Measurements from ENCODE around the gene CETP. TPM values are rescaled to one million over a fixed set of nuclear protein-coding genes. Genes with fewer than 3 reads are reported as not detected.
A peak's percentile ranks its signal among the peaks of the same experiment; 100 is the strongest.

The CETP gene
- total RNA-seq, 3 donors from 2014 or later (not counting 1 experiment from before 2014, with no cell fraction given) = 0.14 TPM; not detected in 2

DNA sequence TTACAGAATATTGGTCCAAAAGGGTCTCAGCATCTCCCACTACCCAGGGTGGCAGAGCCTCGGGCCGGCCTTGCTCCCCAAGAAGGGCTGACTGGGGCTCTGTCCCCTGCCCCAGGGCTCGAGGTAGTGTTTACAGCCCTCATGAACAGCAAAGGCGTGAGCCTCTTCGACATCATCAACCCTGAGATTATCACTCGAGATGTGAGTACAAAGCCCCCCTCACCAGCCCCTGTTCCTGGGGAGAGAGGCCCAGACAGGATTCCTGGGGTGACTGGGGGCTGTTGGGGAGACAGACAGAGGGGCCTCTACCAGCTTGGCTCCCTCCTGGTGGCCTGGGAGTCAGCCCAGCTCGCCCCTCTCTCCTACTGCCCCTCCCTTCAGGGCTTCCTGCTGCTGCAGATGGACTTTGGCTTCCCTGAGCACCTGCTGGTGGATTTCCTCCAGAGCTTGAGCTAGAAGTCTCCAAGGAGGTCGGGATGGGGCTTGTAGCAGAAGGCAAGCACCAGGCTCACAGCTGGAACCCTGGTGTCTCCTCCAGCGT is 21.5 kb downstream of the CETP start:
- H3K36me3 ChIP-seq (ENCODE audit: control insufficient read depth, insufficient read depth, low read length) = no peaks in the 10 kb centered on the region
- H3K4me1 ChIP-seq (ENCODE audit: control insufficient read depth, insufficient read depth, low read length) = peaks cover 41% of the 10 kb centered on the region
- 75% methylated on average over 8 of the region's 9 CpGs for WGBS (ENCODE audit: insufficient coverage)
- no peak for ATAC-seq
- TF ChIP-seq, protein P1, sequence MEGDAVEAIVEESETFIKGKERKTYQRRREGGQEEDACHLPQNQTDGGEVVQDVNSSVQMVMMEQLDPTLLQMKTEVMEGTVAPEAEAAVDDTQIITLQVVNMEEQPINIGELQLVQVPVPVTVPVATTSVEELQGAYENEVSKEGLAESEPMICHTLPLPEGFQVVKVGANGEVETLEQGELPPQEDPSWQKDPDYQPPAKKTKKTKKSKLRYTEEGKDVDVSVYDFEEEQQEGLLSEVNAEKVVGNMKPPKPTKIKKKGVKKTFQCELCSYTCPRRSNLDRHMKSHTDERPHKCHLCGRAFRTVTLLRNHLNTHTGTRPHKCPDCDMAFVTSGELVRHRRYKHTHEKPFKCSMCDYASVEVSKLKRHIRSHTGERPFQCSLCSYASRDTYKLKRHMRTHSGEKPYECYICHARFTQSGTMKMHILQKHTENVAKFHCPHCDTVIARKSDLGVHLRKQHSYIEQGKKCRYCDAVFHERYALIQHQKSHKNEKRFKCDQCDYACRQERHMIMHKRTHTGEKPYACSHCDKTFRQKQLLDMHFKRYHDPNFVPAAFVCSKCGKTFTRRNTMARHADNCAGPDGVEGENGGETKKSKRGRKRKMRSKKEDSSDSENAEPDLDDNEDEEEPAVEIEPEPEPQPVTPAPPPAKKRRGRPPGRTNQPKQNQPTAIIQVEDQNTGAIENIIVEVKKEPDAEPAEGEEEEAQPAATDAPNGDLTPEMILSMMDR (IDR thresholded peaks at IDR 0.05) = no peak
- intact Hi-C loops (cut with micrococcal nuclease) = no loop called here
- H3K27ac ChIP-seq (ENCODE audit: low read length) = no peak overlapping the region
- H3K4me3 ChIP-seq (ENCODE audit: low read length) = no peak overlapping the region
- Mint-ChIP-seq H3K36me3 (no peaks in the 10 kb centered on the region), H3K27me3 (ENCODE audit: low read depth in 2 of 2) (no peaks in the 10 kb centered on the region), H3K9me3 (no peaks in the 10 kb centered on the region), H3K4me3 (no peak overlapping the region), H3K4me1 (peaks cover 27 to 29% of the 10 kb centered on the region in 2 donors), H3K27ac (no peak overlapping the region)
- no peaks in the 10 kb centered on the region for H3K27me3 ChIP-seq (ENCODE audit: control insufficient read depth, insufficient read depth, low read length)
- DNase-seq = no peak
- no peaks in the 10 kb centered on the region for H3K9me3 ChIP-seq (ENCODE audit: control insufficient read depth, insufficient read depth, low read length)

DNA sequence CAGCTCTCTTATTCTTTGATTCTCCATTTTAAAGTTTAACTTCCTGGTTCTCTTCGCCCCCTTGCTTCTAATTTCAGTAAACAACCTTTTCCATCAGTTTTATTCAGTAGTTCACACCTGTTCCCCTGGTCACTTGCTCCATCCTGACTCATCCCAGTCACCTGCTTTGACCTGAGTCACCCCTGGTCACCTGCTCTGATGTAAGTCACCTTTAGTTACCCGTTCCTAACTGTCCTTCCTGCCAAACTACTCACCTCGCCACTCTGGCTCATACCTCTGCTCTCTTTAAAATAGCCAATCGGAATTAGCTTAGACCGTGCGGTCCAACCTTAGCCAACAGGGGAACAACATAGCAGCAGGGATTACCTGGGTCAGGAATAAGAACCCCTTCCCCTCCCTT is 22.9 kb downstream of the CETP start:
- H3K4me3 ChIP-seq (ENCODE audit: low read length) = no peak overlapping the region
- no peak overlapping the region for H3K27ac ChIP-seq (ENCODE audit: low read length)
- H3K27me3 ChIP-seq (ENCODE audit: control insufficient read depth, insufficient read depth, low read length) = no peaks in the 10 kb centered on the region
- no peaks in the 10 kb centered on the region for H3K27me3 Mint-ChIP-seq (ENCODE audit: low read depth in 2 of 2)
- DNase-seq = no peak
- 90% methylated on average over 6 of the region's 6 CpGs for WGBS (ENCODE audit: insufficient coverage)
- no peaks in the 10 kb centered on the region for H3K36me3 Mint-ChIP-seq
- no peak for ATAC-seq
- H3K4me1 ChIP-seq (ENCODE audit: control insufficient read depth, insufficient read depth, low read length) = peaks cover 48% of the 10 kb centered on the region
- H3K9me3 ChIP-seq (ENCODE audit: control insufficient read depth, insufficient read depth, low read length) = no peaks in the 10 kb centered on the region
- no peaks in the 10 kb centered on the region for H3K9me3 Mint-ChIP-seq
- TF ChIP-seq, protein P1 (IDR thresholded peaks at IDR 0.05) = no peak
- intact Hi-C loops (cut with micrococcal nuclease) = no loop called here
- H3K4me1 Mint-ChIP-seq = peaks cover 38 to 41% of the 10 kb centered on the region in 2 donors
- no peak overlapping the region for H3K4me3 Mint-ChIP-seq
- peak overlapping the region in 1 of 2 donors; percentile 1 for H3K27ac Mint-ChIP-seq
- no peaks in the 10 kb centered on the region for H3K36me3 ChIP-seq (ENCODE audit: control insufficient read depth, insufficient read depth, low read length)

DNA sequence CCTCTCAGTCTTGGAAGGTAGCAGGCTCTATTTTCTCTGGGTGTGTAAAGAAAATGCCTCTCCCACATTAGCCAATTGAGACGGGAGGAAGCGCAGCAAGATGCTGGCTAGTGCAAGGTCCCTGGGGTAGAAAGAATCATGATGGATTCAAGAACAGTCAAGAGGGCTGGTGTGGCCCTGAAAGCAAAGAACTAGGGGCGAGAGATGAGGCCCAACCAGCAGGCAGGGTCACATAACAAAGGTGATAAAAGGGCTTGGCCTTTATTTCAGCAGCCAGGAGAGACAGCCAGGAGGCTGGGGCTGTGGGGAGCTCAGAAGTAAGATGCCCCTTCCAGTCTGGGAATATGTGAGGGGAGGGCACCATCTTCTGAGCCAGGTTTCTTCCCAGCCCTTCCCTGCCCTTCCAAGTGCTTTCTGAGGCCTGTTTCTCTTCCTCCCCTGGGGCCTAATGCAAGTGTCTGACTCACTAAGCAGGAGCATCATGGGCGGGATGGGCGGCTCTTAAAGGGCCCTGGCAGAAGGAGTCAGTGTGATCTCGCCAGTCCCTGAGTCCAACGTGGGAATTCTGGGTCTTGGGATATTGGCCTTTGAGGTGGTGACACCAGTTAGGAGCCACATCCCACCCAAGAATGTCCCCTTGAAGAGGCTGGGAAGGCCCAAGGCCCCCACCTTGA is 23.7 kb downstream of the CETP start:
- Mint-ChIP-seq H3K27me3 (ENCODE audit: low read depth in 2 of 2) (no peaks in the 10 kb centered on the region), H3K4me1 (peaks cover 45 to 48% of the 10 kb centered on the region in 2 donors), H3K9me3 (no peaks in the 10 kb centered on the region), H3K36me3 (no peaks in the 10 kb centered on the region), H3K27ac (peak overlapping the region in 1 of 2 donors; percentile 1), H3K4me3 (no peak overlapping the region)
- TF ChIP-seq, protein P1 (IDR thresholded peaks at IDR 0.05) = no peak
- ATAC-seq (no peak), DNase-seq (no peak)
- H3K27ac ChIP-seq (ENCODE audit: low read length) = no peak overlapping the region
- no peaks in the 10 kb centered on the region for H3K36me3 ChIP-seq (ENCODE audit: control insufficient read depth, insufficient read depth, low read length)
- H3K4me3 ChIP-seq (ENCODE audit: low read length) = no peak overlapping the region
- WGBS (ENCODE audit: insufficient coverage) = 90% methylated on average over 7 of the region's 7 CpGs
- intact Hi-C loops (cut with micrococcal nuclease) = no loop called here
- H3K27me3 ChIP-seq (ENCODE audit: control insufficient read depth, insufficient read depth, low read length) = no peaks in the 10 kb centered on the region
- peaks cover 48% of the 10 kb centered on the region for H3K4me1 ChIP-seq (ENCODE audit: control insufficient read depth, insufficient read depth, low read length)
- H3K9me3 ChIP-seq (ENCODE audit: control insufficient read depth, insufficient read depth, low read length) = no peaks in the 10 kb centered on the region
